Lower leg skin (tissue), 3 donors: ENCODE results near the gene HDAC4.

Experiments used
- CTCF ChIP-seq, 3 donors: fragments of 450-650 bp; IDR thresholded peaks; one replicate each; pipeline ENCODE4 v1.5.1; 2016; ENCODE audit warnings: antibody characterized with exemption in 3 of 3, mild to moderate bottlenecking in 3 of 3, moderate library complexity in 2 of 3
- POLR2A ChIP-seq, 2 donors: fragments of 450-650 bp; IDR thresholded peaks; one replicate each; pipeline ENCODE4 v1.6.1; 2016 to 2017; ENCODE audit warnings: antibody characterized with exemption in 2 of 2, mild to moderate bottlenecking in 1 of 2, moderate library complexity in 1 of 2

GRCh38 chr2:239115616-239116015 lies 285.2 kb downstream of the HDAC4 start:
- TF ChIP-seq CTCF (IDR thresholded peaks at IDR 0.05) (no peak), POLR2A (IDR thresholded peaks at IDR 0.05) (no peak)
